Measurements from ENCODE around the gene ADM. TPM values are rescaled to one million over a fixed set of nuclear protein-coding genes. Genes with fewer than 3 reads are reported as not detected.
A peak's percentile ranks its signal among the peaks of the same experiment; 100 is the strongest.

The ADM gene
- total RNA-seq, 1 donor from 2014 or later, result 239 TPM

DNA sequence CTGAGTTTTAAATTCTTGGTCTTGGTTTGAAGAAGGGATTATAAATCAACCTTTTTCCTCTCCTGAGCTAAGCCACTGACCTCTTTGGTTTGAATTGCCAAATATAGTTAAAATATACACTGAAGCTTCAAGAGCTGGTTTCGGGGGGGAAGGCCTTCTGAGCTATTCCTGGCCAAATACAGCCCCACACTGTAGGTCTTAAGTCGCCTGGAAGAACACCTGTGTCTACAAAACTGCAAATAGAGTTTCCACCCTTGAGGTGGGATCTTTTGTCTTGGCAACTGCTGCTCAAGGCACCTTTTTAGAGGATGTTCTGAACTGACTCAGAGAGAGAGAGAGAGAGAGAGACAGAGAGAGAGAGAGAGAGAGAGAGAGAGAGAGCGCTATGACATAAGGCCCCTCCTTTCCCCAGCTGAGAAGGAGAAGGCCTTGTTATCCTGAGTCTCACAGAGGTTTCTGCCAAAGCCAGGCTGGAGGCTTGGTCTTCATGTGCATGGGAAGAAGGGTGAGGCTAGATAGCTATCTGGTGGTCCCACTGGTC, 5.5 kb downstream of the ADM start:
- Mint-ChIP-seq H3K4me3 (ENCODE audit: unreplicated experiment) (no peak overlapping the region), H3K9me3 (ENCODE audit: unreplicated experiment) (no peaks in the 10 kb centered on the region), H3K27ac (ENCODE audit: unreplicated experiment) (peak overlapping the region; percentile 65), H3K4me1 (ENCODE audit: unreplicated experiment) (peaks cover 24% of the 10 kb centered on the region), H3K27me3 (ENCODE audit: unreplicated experiment) (no peaks in the 10 kb centered on the region), H3K36me3 (ENCODE audit: unreplicated experiment) (peaks cover 27% of the 10 kb centered on the region)
- DNase-seq (ENCODE audit: extremely low spot score, unreplicated experiment), result no peak
- TF ChIP-seq, protein P1, sequence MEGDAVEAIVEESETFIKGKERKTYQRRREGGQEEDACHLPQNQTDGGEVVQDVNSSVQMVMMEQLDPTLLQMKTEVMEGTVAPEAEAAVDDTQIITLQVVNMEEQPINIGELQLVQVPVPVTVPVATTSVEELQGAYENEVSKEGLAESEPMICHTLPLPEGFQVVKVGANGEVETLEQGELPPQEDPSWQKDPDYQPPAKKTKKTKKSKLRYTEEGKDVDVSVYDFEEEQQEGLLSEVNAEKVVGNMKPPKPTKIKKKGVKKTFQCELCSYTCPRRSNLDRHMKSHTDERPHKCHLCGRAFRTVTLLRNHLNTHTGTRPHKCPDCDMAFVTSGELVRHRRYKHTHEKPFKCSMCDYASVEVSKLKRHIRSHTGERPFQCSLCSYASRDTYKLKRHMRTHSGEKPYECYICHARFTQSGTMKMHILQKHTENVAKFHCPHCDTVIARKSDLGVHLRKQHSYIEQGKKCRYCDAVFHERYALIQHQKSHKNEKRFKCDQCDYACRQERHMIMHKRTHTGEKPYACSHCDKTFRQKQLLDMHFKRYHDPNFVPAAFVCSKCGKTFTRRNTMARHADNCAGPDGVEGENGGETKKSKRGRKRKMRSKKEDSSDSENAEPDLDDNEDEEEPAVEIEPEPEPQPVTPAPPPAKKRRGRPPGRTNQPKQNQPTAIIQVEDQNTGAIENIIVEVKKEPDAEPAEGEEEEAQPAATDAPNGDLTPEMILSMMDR (IDR thresholded peaks at IDR 0.05), result no peak

DNA sequence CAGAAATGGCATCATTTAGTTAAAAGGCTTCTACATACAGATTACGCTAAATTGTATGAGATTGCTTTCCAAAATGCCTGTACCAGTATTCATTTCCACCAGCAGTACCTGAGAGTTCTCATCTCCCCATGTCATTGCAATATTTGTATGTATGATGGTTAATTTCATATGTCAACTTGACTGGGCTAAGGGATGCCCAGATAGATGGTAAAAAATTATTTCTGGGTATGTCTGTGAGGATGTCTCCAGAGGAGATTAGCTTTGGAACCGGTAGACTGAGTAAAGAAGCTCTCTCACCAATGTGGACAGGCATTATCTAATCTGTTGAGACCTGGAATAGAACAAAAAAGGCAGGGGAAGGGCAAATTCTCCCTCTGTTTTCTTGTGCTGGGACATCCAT, 6.9 kb downstream of the ADM start:
- peaks cover 13% of the 10 kb centered on the region for H3K36me3 Mint-ChIP-seq (ENCODE audit: unreplicated experiment)
- no peak overlapping the region for H3K27ac Mint-ChIP-seq (ENCODE audit: unreplicated experiment)
- H3K4me3 Mint-ChIP-seq (ENCODE audit: unreplicated experiment), result no peak overlapping the region
- DNase-seq (ENCODE audit: extremely low spot score, unreplicated experiment), result no peak
- H3K4me1 Mint-ChIP-seq (ENCODE audit: unreplicated experiment), result peaks cover 28% of the 10 kb centered on the region
- TF ChIP-seq, protein P1 (IDR thresholded peaks at IDR 0.05), result no peak
- no peaks in the 10 kb centered on the region for H3K9me3 Mint-ChIP-seq (ENCODE audit: unreplicated experiment)
- H3K27me3 Mint-ChIP-seq (ENCODE audit: unreplicated experiment), result no peaks in the 10 kb centered on the region

DNA sequence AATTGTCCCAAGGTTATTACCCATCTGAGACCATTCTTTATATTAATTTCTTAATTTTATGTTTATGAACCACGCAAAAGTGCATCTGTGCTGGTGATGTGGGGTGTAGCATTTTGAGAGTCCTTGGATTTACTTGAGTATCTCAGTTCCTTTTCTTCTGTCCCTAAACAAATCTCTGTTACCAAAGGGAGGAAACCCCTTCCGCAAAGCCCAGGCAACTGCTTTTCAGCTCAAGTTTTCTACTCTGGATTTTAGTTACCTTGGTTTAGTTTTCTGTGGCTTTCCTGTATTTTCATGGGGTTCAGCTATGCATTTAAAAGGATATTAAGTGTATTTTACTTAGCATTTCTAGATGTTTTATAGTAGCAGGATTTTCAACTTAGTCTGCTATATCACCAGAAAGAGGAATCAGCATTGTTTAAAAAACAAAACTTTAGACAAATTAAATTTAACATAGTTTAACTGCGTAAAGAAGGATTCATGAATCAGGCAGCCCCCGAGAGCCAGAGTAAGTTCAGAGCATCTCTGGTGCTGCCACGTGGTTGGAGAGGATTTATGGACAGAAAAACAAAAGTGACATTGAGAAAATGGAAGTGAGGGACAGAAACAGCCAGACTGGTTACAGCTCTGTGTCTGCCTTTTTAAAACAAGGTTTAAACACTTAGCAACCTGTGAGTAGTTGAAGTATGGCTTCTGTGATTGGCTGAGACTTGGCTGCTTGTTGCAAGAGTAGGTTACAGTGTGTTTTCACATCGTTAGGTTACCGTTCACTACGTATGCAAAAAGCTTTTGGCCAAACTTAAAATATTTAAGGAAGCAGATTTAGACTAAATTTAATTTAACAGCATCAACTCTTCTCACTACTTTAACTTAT, 9.6 kb downstream of the ADM start:
- Mint-ChIP-seq H3K36me3 (ENCODE audit: unreplicated experiment) (no peaks in the 10 kb centered on the region), H3K4me3 (ENCODE audit: unreplicated experiment) (no peak overlapping the region), H3K4me1 (ENCODE audit: unreplicated experiment) (peaks cover 22% of the 10 kb centered on the region), H3K27ac (ENCODE audit: unreplicated experiment) (peak overlapping the region; percentile 39), H3K9me3 (ENCODE audit: unreplicated experiment) (no peaks in the 10 kb centered on the region), H3K27me3 (ENCODE audit: unreplicated experiment) (no peaks in the 10 kb centered on the region)
- DNase-seq (ENCODE audit: extremely low spot score, unreplicated experiment), result no peak
- TF ChIP-seq, protein P1 (IDR thresholded peaks at IDR 0.05), result no peak

DNA sequence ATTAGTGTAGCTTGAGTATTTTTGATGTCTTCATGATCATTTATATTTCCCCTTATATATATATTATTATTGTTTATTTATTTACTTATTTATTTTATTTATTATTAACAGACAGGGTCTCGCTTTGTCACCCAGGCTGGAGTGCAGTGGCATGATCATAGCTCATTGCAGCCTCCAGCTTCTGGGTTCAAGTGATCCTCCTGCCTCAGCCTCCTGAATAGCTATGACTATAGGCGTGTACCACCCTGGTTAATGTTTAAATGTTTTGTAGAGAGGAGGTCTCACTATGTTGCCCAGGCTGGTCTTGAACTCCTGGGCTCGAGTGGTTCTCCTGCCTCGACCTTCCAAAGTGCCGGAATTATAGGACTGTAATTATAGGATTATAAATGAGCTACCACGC, 10.2 kb downstream of the ADM start:
- no peaks in the 10 kb centered on the region for H3K27me3 Mint-ChIP-seq (ENCODE audit: unreplicated experiment)
- no peaks in the 10 kb centered on the region for H3K9me3 Mint-ChIP-seq (ENCODE audit: unreplicated experiment)
- H3K36me3 Mint-ChIP-seq (ENCODE audit: unreplicated experiment), result no peaks in the 10 kb centered on the region
- H3K4me1 Mint-ChIP-seq (ENCODE audit: unreplicated experiment), result peaks cover 17% of the 10 kb centered on the region
- DNase-seq (ENCODE audit: extremely low spot score, unreplicated experiment), result no peak
- TF ChIP-seq, protein P1 (IDR thresholded peaks at IDR 0.05), result no peak
- no peak overlapping the region for H3K4me3 Mint-ChIP-seq (ENCODE audit: unreplicated experiment)
- no peak overlapping the region for H3K27ac Mint-ChIP-seq (ENCODE audit: unreplicated experiment)

DNA sequence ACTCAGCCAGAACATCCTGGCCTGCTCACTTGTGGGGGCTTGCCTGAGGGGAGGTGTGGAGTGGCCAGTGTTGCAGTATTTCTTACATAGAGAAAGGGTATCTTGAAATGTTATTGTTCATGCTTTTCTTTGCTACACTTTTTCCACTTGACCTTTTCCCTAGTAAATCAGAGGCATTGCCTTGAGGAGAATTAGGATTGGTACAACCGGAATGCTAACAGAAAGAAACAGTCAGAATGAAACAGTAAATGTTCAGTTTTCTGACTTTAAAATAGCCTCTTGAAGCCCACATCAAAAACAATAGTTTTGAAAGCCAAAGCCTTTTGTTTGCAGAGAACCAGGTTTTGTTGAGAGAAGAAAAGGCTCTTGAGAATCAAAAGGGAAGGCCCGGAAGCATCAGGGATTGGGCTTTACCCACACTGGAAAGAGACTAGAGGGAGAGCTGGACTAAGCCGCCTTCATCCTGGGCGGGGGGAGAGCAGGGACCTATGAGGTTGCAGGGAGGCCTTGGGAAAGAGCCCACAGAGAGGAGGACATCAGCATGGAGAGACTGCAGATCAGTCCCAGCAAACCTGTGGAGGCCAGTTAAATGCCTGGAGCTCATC, 12.4 kb downstream of the ADM start:
- Mint-ChIP-seq H3K27ac (ENCODE audit: unreplicated experiment) (peak overlapping the region; percentile 84), H3K27me3 (ENCODE audit: unreplicated experiment) (no peaks in the 10 kb centered on the region), H3K4me3 (ENCODE audit: unreplicated experiment) (no peak overlapping the region), H3K4me1 (ENCODE audit: unreplicated experiment) (peaks cover 22% of the 10 kb centered on the region), H3K36me3 (ENCODE audit: unreplicated experiment) (no peaks in the 10 kb centered on the region), H3K9me3 (ENCODE audit: unreplicated experiment) (no peaks in the 10 kb centered on the region)
- no peak for DNase-seq (ENCODE audit: extremely low spot score, unreplicated experiment)
- TF ChIP-seq, protein P1 (IDR thresholded peaks at IDR 0.05), result no peak

Data from osteocyte (in vitro differentiated cells).